ENCODE results near the gene BCL11B. TPM values are rescaled to one million over a fixed set of nuclear protein-coding genes. Genes with fewer than 3 reads are reported as not detected.

BCL11B gene
- total RNA-seq, 1 experiment from 2014 or later = 0.24 TPM

- intact Hi-C loops (cut with micrococcal nuclease; ENCODE audit: unreplicated experiment) = loop anchor here (10.0 kb wide), 1 partner anchor 296 kb away; no protein-coding TSS in a partner anchor
- no TSS peak for BruUV-seq (replicated peaks)
- TF ChIP-seq CTCF (IDR thresholded peaks at IDR 0.05; ENCODE audit: unreplicated experiment) = no peak
Measured at GRCh38 chr14:99270458-99271220, 1.4 kb downstream of the BCL11B start.

GRCh38 chr14:99268810-99269707 lies 2.9 kb downstream of the BCL11B start:
- peaks cover 34% of the 10 kb centered on the region for H3K4me1 Mint-ChIP-seq (ENCODE audit: low read depth, unreplicated experiment)
- peaks cover 16% of the 10 kb centered on the region for H3K36me3 Mint-ChIP-seq (ENCODE audit: insufficient read depth, unreplicated experiment)
- no TSS peak for BruUV-seq (replicated peaks)
- H3K9me3 Mint-ChIP-seq (ENCODE audit: low read depth, unreplicated experiment) = no peaks in the 10 kb centered on the region
- TF ChIP-seq CTCF (IDR thresholded peaks at IDR 0.05; ENCODE audit: unreplicated experiment) = no peak
- CTCF ChIA-PET = interaction anchor here (0.6 kb wide), 1 partner anchor 1280 kb away, joined by 4 read pairs; no protein-coding TSS in a partner anchor
- DNase-seq = no peak
- no peak overlapping the region for H3K27ac Mint-ChIP-seq (ENCODE audit: unreplicated experiment)
- intact Hi-C loops (cut with micrococcal nuclease; ENCODE audit: unreplicated experiment) = loop anchor here (5.0 to 10.0 kb wide), 4 partner anchors 207 to 1292 kb away; no protein-coding TSS in a partner anchor
- no peak overlapping the region for H3K4me3 Mint-ChIP-seq (ENCODE audit: low read depth, unreplicated experiment)
- peaks cover 86% of the 10 kb centered on the region for H3K27me3 Mint-ChIP-seq (ENCODE audit: unreplicated experiment)

More at GRCh38 chr14:99270458-99271220, 1.4 kb downstream of the BCL11B start:
- CTCF ChIA-PET = no interaction called here
- Mint-ChIP-seq H3K27me3 (ENCODE audit: unreplicated experiment) (peaks cover 93% of the 10 kb centered on the region), H3K27ac (ENCODE audit: unreplicated experiment) (no peak overlapping the region), H3K4me3 (ENCODE audit: low read depth, unreplicated experiment) (peak overlapping the region; percentile 70), H3K4me1 (ENCODE audit: low read depth, unreplicated experiment) (peaks cover 34% of the 10 kb centered on the region), H3K36me3 (ENCODE audit: insufficient read depth, unreplicated experiment) (peaks cover 26% of the 10 kb centered on the region), H3K9me3 (ENCODE audit: low read depth, unreplicated experiment) (no peaks in the 10 kb centered on the region)
- DNase-seq = no peak

GRCh38 chr14:99267837-99268781 lies 3.9 kb downstream of the BCL11B start:
- Mint-ChIP-seq H3K4me3 (ENCODE audit: low read depth, unreplicated experiment) (no peak overlapping the region), H3K27me3 (ENCODE audit: unreplicated experiment) (peaks cover 86% of the 10 kb centered on the region), H3K27ac (ENCODE audit: unreplicated experiment) (no peak overlapping the region), H3K36me3 (ENCODE audit: insufficient read depth, unreplicated experiment) (peaks cover 16% of the 10 kb centered on the region), H3K9me3 (ENCODE audit: low read depth, unreplicated experiment) (no peaks in the 10 kb centered on the region), H3K4me1 (ENCODE audit: low read depth, unreplicated experiment) (peaks cover 34% of the 10 kb centered on the region)
- intact Hi-C loops (cut with micrococcal nuclease; ENCODE audit: unreplicated experiment) = loop anchor here (2.0 to 10.0 kb wide), 5 partner anchors 206 to 1291 kb away; no protein-coding TSS in a partner anchor
- BruUV-seq (replicated peaks) = no TSS peak
- no peak for TF ChIP-seq CTCF (IDR thresholded peaks at IDR 0.05; ENCODE audit: unreplicated experiment)
- no peak for DNase-seq
- CTCF ChIA-PET = interaction anchor here (1.5 kb wide), 1 partner anchor 445 kb away, joined by 3 read pairs; no protein-coding TSS in a partner anchor
